Central memory CD8-positive, alpha-beta T cell (primary cell): ENCODE data around the gene DSTYK.
"Not testable (repeated sequence)": the region's sequence is repeated elsewhere in the genome, so short reads cannot be mapped to it uniquely, and the experiment has no call there.

Experiments used
- ATAC-seq: fragments of 150-1000 bp; cut with Tn5 transposase; replicated peaks from 2 replicates; pipeline ENCODE4 v1.10.0; 2022; ENCODE audit warnings: mild to moderate bottlenecking, moderate FRiP score, moderate number of reproducible peaks; ENCODE audit not compliant: poor library complexity, severe bottlenecking; ENCODE audit errors: extremely low read depth
- DNase-seq, 2 donors: peaks; one replicate each; pipeline ENCODE4 v3.0.0; 2021; ENCODE audit warnings: low spot score in 2 of 2
- H3K27ac Mint-ChIP-seq: one replicate; pipeline ENCODE4 v1.8.0; 2022; ENCODE audit warnings: low read depth, mild to moderate bottlenecking, moderate library complexity, mixed read lengths
- H3K27me3 Mint-ChIP-seq: one replicate; pipeline ENCODE4 v1.8.0; 2022; ENCODE audit warnings: mixed read lengths
- H3K36me3 Mint-ChIP-seq: one replicate; pipeline ENCODE4 v1.8.0; 2022; ENCODE audit warnings: mild to moderate bottlenecking, moderate library complexity, mixed read lengths; ENCODE audit not compliant: insufficient read depth
- H3K4me1 Mint-ChIP-seq: one replicate; pipeline ENCODE4 v1.8.0; 2022; ENCODE audit warnings: mixed read lengths
- H3K4me3 Mint-ChIP-seq: one replicate; pipeline ENCODE4 v1.8.0; 2022; ENCODE audit warnings: mild to moderate bottlenecking, moderate library complexity, mixed read lengths
- H3K9me3 Mint-ChIP-seq: one replicate; pipeline ENCODE4 v1.8.0; 2022; ENCODE audit warnings: mixed read lengths

The DSTYK gene

DNA sequence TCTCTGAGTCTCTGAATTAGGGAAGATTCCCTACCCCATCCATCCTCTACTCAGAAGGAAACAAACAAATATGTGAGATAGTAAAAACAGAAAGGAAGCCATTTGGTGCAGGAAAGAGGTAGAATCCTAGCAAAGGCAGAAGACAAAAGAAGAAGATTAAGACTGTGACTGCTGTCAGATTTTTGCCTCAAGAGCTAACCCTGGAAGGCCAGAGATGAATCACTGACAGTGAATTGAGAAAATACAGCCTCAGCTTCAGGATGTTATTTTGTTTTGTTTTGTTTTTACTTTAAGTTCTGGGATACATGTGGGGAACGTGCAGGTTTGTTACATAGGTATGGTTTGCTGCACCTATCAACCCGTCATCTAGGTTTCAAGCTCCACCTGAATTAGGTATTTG is 31.7 kb downstream of the DSTYK start:
- ATAC-seq (no peak), DNase-seq (no peak)
- H3K9me3 Mint-ChIP-seq, result no peaks in the 10 kb centered on the region
- peaks cover 20% of the 10 kb centered on the region for H3K36me3 Mint-ChIP-seq
- H3K4me3 Mint-ChIP-seq, result no peak overlapping the region
- H3K4me1 Mint-ChIP-seq, result peaks cover 21% of the 10 kb centered on the region
- H3K27ac Mint-ChIP-seq, result peak overlapping the region; percentile 64
- H3K27me3 Mint-ChIP-seq, result no peaks in the 10 kb centered on the region

DNA sequence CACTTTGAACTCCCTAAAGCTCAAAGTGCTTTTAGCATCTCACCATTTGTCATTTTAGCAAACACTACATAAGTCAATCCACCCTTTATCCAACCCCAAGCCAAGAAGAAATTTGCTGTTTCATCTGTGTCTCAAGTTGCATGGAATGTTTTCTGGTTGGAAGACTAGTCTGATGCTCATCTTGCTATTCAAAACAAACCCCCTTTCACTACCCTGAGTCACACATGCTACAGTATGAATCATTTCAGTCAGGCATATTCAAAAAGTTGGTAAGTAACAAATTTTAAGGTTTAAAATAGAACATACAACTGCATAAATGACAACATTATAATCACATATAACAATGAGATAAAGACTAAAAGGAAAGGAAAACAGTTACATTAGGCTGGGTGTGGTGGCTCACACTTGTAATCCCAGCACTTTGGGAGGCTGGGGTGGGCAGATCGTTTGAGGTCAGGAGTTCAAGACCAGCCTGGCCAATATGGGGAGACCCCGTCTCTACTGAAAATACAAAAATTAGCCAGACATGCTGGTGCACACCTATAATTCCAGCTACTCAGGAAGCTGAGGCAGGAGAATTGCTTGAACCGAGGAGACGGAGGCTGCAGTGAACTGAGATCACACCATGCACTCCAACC is 38.7 kb downstream of the DSTYK start:
- peaks cover 31% of the 10 kb centered on the region for H3K36me3 Mint-ChIP-seq
- H3K27me3 Mint-ChIP-seq, result no peaks in the 10 kb centered on the region
- DNase-seq, result no peak
- peaks cover 12% of the 10 kb centered on the region for H3K4me1 Mint-ChIP-seq
- no peak for ATAC-seq
- H3K9me3 Mint-ChIP-seq, result no peaks in the 10 kb centered on the region
- H3K27ac Mint-ChIP-seq, result no peak overlapping the region
- H3K4me3 Mint-ChIP-seq, result no peak overlapping the region

DNA sequence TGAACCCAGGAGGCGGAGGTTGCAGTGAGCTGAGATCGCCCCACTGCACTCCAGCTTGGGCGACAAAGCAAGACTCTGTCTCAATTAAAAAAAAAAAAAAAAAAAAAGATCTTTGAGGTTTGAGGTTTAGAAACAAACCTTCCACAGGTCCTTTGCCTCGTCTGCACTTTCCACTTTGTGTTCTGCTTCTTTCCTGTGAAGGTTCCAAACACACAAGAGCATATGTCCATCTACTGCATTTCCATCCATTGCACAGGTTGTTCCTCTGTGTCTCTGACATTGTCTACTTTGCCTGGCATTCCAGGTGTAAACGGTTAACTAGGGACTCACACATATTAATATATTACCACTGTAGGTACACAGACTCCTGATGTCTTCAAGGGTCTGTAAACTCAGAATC is 40.1 kb downstream of the DSTYK start:
- peaks cover 34% of the 10 kb centered on the region for H3K36me3 Mint-ChIP-seq
- ATAC-seq (no peak), DNase-seq (no peak)
- no peaks in the 10 kb centered on the region for H3K9me3 Mint-ChIP-seq
- H3K4me1 Mint-ChIP-seq, result peaks cover 12% of the 10 kb centered on the region
- no peaks in the 10 kb centered on the region for H3K27me3 Mint-ChIP-seq
- peak overlapping the region; percentile 13 for H3K27ac Mint-ChIP-seq
- no peak overlapping the region for H3K4me3 Mint-ChIP-seq

DNA sequence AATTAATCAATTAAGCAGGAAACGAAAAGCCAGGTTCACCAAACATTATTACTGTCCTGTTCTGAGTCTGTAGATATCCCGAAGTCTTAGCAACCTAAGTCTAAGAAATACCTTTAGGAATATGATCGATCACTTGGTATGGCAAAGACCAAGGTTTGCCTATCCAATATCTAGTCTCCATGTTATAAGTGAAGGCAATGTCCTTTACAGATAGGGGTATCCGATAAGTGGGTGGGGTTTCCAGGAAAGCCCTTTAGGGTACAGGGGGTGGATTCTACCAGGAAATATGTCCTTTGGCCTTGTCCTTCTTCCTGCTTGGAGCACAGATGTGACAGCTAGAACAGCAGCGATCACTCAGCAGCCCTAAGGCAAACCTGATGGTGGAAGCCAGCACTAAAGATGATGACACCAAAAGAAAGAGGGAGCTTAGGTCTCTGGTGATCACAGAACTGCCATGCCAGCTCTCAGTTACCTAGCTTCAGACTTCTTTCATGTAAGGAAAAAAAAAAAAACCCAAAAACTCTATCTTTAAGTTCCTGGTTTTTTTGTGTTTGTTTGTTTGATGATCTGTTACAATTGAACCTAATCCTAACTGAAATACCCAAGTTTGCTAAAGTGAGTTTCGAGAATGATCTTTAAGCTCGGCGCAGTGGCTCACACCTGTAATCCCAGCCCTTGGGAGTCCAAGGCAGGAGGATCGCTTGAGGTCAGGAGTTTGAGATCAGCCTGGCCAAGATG is 40.8 kb downstream of the DSTYK start:
- peaks cover 32% of the 10 kb centered on the region for H3K36me3 Mint-ChIP-seq
- H3K4me1 Mint-ChIP-seq, result peaks cover 12% of the 10 kb centered on the region
- ATAC-seq (no peak), DNase-seq (no peak)
- no peaks in the 10 kb centered on the region for H3K9me3 Mint-ChIP-seq
- no peaks in the 10 kb centered on the region for H3K27me3 Mint-ChIP-seq
- no peak overlapping the region for H3K4me3 Mint-ChIP-seq
- peak overlapping the region; percentile 35 for H3K27ac Mint-ChIP-seq

DNA sequence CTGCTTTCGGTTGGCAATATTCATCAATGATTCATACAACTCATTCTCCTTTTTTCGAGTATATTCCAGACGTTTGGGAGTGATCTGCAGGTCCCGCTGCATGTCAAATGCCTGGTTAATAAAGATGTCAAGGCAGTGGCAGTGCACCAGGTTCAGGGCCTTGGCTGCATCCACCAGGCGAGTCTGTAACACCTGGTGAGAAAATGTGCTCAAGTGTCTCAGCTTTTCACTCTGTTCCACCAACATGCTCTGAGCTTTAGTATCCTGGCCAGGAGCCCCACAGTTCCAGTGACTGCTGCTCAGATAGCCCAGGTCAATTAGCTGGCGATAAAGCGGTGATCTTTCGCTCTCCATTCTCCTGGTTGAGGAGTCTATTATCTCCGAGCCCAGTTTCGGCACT is 42.3 kb downstream of the DSTYK start:
- DNase-seq (no peak), ATAC-seq (no peak)
- Mint-ChIP-seq H3K27ac (no peak overlapping the region), H3K9me3 (no peaks in the 10 kb centered on the region), H3K4me1 (peaks cover 12% of the 10 kb centered on the region), H3K4me3 (no peak overlapping the region), H3K27me3 (no peaks in the 10 kb centered on the region), H3K36me3 (peaks cover 34% of the 10 kb centered on the region)

DNA sequence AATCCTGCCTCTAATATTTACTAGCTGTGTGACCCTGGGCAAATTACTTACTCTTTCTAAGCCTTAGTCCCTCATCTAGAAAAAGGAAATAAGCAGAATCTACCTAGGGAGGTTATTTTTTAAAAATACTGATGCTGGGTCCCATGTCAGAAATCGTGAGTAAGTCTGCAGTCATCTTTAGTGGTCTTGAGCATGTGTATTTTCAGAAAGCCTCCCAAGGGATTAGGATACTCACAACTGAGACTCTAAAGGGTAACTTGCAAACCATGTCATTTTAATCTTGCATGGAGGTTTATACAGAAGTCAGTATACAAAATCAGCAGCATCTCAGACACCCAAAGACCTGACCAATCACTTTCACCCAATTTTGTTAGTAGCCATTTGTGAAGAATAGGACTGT is 43.2 kb downstream of the DSTYK start:
- no peak overlapping the region for H3K4me3 Mint-ChIP-seq
- H3K27ac Mint-ChIP-seq, result no peak overlapping the region
- DNase-seq (no peak), ATAC-seq (no peak)
- H3K36me3 Mint-ChIP-seq, result peaks cover 42% of the 10 kb centered on the region
- H3K27me3 Mint-ChIP-seq, result no peaks in the 10 kb centered on the region
- peaks cover 12% of the 10 kb centered on the region for H3K4me1 Mint-ChIP-seq
- H3K9me3 Mint-ChIP-seq, result no peaks in the 10 kb centered on the region

DNA sequence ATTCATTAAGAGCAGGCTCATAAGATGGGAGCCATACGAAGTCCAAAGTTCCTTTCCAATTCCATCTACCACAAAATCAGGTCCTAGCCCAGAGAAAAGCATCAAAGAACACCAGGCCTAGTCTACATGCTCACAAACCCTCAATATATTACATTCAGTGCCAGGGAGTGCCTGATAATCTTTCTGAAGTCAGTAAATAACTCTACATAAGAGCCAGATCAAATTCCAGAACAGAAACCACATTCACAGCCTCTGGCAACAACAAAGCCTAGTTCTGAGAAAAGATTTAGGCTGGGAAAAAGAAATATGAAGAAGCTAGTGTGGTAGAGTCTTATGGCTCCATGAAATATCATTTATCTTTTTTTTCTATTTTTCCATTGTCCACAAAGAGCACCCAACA is 49.2 kb downstream of the DSTYK start:
- DNase-seq (no peak), ATAC-seq (no peak)
- Mint-ChIP-seq H3K9me3 (no peaks in the 10 kb centered on the region), H3K4me3 (no peak overlapping the region), H3K27me3 (no peaks in the 10 kb centered on the region), H3K27ac (no peak overlapping the region), H3K36me3 (peaks cover 59% of the 10 kb centered on the region), H3K4me1 (no peaks in the 10 kb centered on the region)

DNA sequence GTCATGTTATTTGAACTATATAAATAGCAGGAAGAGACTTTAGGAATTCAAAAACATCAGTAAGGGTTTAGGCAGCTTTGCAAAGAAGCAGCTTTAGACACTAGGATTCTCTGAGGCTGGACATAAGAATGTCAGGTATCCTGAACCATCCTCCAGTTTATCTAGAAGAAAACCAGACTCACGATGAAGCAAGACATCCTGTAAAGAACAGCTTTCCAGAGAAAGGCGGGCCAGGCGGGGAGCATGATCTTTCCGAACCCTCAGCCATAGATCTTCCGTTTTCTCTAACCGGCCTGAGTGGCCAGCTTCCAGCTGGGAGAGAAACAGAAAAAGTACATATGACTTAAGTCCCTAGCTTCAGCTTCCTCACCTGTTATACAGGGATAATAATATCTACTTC is 50.4 kb downstream of the DSTYK start:
- no peak for ATAC-seq
- no peak for DNase-seq
- no peak overlapping the region for H3K4me3 Mint-ChIP-seq
- peaks cover 65% of the 10 kb centered on the region for H3K36me3 Mint-ChIP-seq
- H3K27ac Mint-ChIP-seq, result no peak overlapping the region
- no peaks in the 10 kb centered on the region for H3K9me3 Mint-ChIP-seq
- no peaks in the 10 kb centered on the region for H3K27me3 Mint-ChIP-seq
- no peaks in the 10 kb centered on the region for H3K4me1 Mint-ChIP-seq

DNA sequence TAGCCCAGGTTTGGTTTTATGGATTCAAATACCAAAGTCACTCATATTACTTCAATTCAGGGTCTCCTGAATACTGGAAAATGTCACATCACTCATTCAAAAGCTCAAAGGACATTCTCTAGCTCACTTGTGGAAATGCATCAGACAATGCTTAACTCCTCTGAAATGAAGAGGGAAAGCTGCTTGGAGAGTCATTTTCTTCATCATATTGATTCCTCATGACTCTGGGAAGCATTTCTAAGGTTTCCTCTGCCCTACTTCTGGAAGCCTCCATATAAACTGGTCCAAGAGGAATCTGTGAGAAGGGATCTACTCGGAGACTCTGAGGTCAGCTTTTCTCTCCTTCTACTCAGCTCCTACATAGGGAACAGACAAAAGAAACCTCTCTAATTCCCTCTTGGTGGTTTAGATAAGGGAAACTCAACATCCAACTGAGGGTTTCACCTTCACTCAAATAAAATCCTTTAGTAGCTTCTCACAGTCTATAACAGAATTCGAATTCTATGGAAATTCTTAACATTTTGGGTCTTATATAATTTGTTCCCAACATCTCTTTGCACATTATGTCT is 53.4 kb downstream of the DSTYK start:
- no peak overlapping the region for H3K4me3 Mint-ChIP-seq
- no peaks in the 10 kb centered on the region for H3K9me3 Mint-ChIP-seq
- H3K27me3 Mint-ChIP-seq, result no peaks in the 10 kb centered on the region
- no peaks in the 10 kb centered on the region for H3K4me1 Mint-ChIP-seq
- ATAC-seq (no peak), DNase-seq (no peak)
- no peak overlapping the region for H3K27ac Mint-ChIP-seq
- H3K36me3 Mint-ChIP-seq, result peaks cover 65% of the 10 kb centered on the region

DNA sequence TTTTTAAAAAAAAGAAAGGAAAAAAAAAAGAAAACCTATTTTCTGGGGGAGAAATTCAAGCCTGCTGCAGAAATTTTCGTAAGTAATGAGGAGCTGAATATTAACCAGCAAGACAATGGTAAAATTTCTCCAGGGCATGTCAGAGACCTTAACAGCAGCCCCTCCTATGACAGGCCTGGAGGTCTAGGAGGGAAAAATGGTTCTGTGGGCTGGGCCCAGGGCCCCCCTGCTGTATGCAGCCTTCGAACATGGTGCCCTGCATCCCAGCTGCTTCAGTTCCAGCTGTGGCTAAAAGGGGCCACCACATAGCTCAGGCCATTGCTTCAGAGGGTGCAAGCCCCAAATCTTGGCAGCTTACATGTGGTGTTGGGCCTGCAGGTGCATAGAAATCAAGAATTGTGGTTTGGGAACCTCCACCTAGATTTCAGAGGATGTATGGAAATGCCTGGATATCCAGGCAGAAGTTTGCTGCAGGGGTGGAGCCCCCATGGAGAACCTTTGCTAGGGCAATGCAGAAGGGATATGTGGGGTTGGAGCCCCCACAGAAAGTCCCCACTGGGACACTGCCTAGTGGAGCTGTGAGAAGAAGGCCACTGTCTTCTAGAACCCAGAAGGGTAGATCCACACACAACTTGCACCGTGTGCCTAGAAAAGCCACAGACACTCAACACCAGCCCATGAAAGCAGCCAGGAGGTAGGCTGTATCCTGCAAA is 55.7 kb downstream of the DSTYK start:
- not testable (repeated sequence) for ATAC-seq, H3K4me3 Mint-ChIP-seq, H3K9me3 Mint-ChIP-seq, H3K27me3 Mint-ChIP-seq, H3K4me1 Mint-ChIP-seq, DNase-seq, H3K27ac Mint-ChIP-seq
- peaks cover 49% of the 10 kb centered on the region for H3K36me3 Mint-ChIP-seq

DNA sequence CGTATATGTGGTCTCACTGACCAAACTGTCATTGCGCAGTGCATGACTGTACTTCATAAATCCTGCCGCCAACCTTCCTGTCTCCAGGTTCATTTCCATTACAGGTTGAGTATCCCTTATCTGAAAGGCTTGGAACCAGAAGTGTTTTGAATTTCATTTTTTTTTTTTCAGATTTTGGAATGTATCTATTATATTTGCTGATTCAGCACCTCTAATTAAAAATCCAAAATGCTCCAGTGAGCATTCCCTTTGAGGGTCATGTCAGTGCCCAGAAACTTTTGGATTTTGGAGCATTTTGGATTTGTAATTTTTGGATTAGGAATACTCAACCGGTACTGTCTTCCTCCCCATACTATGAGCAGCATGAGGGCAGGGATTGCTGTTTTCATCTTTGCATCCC is 59.0 kb downstream of the DSTYK start:
- H3K27me3 Mint-ChIP-seq, result no peaks in the 10 kb centered on the region
- no peak overlapping the region for H3K27ac Mint-ChIP-seq
- H3K4me1 Mint-ChIP-seq, result no peaks in the 10 kb centered on the region
- H3K4me3 Mint-ChIP-seq, result no peak overlapping the region
- H3K9me3 Mint-ChIP-seq, result no peaks in the 10 kb centered on the region
- ATAC-seq (no peak), DNase-seq (no peak)
- H3K36me3 Mint-ChIP-seq, result peaks cover 41% of the 10 kb centered on the region

DNA sequence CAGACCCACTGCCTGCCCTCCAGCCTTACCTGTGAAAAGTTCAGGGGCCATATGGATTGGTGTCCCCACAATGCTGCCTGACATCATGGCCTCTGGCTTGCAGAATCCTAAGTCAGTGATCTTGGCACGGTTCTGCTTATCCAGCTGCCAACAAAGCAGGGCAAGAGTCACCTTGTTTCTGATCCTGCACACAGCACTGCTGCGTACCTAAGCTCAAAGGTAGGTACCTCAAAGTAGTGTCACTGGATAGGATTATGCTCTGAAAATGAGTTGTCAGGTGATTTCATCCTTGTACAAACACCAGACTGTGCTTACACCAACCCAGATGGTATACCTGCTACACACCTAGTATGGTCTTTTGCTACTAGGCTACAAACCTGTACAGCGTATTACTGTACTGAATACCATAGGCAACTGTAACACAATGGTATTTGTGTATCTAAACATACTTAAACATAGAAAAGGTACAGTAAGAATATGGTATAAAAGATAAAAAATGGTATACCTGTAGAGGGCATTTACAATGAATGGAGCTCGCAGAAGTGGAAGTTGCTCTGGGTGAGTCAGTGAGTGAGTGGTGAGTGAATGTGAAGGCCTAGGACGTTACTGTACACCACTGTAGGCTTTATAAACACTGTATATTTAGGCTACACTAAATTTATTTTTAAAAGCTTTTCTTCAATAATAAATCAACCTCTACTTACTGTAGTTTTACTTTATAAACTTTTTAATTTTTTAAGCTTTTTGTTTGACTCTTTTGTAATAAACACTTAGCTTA is 60.7 kb downstream of the DSTYK start:
- Mint-ChIP-seq H3K27ac (no peak overlapping the region), H3K4me3 (no peak overlapping the region), H3K36me3 (peaks cover 34% of the 10 kb centered on the region), H3K4me1 (no peaks in the 10 kb centered on the region), H3K27me3 (no peaks in the 10 kb centered on the region), H3K9me3 (no peaks in the 10 kb centered on the region)
- DNase-seq (no peak), ATAC-seq (no peak)
